Urothelium cell line (cell line): ENCODE measurements around the gene PARG.
"Not testable (repeated sequence)": the region's sequence is repeated elsewhere in the genome, so short reads cannot be mapped to it uniquely, and the experiment has no call there.

ENCODE experiments used
- DNase-seq: peaks from one replicate; pipeline ENCODE4 v3.0.0; 2011; ENCODE audit warnings: low spot score, mixed read lengths
- FAIRE-seq: peaks from 2 replicates; lab custom pipeline; 2011; peaks lifted over from hg19 to GRCh38; lab: Jason Lieb, UNC

The PARG gene

GRCh38 chr10:49908290-49909080 lies 33.3 kb downstream of the PARG start:
- not testable (repeated sequence) for DNase-seq, FAIRE-seq

DNA sequence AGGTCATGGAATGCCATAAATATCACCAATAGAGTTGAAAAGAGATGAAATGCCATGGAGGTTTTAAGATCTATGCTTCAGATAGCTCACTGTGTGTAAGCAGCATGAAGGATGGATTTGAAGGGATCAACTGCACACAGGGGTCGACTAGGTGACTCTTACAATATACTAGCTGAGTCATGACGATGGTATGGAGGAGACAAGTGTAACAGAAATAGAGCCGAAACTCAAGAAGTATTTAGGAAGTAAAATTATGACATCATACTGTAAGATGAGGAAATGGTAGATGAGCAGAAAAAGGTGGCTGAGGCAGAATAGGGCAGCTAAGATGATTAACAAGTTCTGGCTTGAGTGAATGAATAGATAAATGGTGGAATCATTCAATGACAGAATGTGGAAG lies 38.0 kb downstream of the PARG start:
- not testable (repeated sequence) for FAIRE-seq

GRCh38 chr10:49900406-49900805 lies 41.4 kb downstream of the PARG start:
- not testable (repeated sequence) for FAIRE-seq

More for the DNA sequence above, 38.0 kb downstream of the PARG start:
- DNase-seq = not testable (repeated sequence)

GRCh38 chr10:49899999-49900398 lies 41.8 kb downstream of the PARG start:
- not testable (repeated sequence) for DNase-seq, FAIRE-seq

More at GRCh38 chr10:49900406-49900805, 41.4 kb downstream of the PARG start:
- not testable (repeated sequence) for DNase-seq

GRCh38 chr10:49890025-49890424 lies 51.8 kb downstream of the PARG start:
- DNase-seq, FAIRE-seq: not testable (repeated sequence)

GRCh38 chr10:49884739-49885331 lies 57.0 kb downstream of the PARG start:
- not testable (repeated sequence) for FAIRE-seq, DNase-seq

- FAIRE-seq, DNase-seq: not testable (repeated sequence)
Measured at GRCh38 chr10:49883852-49884251, 58.0 kb downstream of the PARG start.

DNA sequence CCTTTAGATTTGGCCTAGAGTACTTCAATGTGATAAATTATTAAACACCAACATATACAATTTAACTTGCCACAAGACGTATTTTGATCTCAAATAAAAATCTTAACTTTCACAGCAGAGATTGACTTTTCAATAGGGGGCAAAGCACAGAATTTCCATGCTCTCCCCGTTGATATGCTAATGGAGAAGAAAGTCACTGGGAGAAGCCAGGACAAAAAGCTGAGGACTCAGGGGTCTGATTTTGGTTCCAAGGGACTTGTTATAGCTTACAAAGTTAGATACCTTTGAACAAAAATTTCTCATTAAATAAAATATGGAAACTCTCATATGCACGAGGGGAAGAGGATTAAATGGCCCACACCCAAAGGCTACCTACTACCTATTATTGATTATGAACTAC lies 59.5 kb downstream of the PARG start:
- DNase-seq, FAIRE-seq: not testable (repeated sequence)

DNA sequence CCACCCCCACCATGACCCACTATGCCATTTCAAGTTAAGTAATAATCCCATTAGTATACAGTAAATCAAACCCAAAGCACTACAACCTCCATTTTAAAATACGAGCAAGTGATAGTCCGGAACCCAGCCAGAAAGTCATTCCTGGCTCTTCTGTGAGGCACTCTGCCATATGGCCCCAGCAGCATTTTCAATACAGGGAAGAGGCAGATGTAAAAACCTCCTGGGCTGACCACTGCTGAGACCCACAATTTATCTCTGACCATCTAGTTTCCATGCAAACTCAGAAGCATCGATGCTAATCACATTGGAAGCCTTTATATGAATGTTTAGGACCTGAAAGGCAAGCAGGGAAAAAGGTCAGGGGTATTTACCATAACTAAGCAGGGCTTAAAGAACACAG lies 69.1 kb downstream of the PARG start:
- not testable (repeated sequence) for DNase-seq, FAIRE-seq

DNA sequence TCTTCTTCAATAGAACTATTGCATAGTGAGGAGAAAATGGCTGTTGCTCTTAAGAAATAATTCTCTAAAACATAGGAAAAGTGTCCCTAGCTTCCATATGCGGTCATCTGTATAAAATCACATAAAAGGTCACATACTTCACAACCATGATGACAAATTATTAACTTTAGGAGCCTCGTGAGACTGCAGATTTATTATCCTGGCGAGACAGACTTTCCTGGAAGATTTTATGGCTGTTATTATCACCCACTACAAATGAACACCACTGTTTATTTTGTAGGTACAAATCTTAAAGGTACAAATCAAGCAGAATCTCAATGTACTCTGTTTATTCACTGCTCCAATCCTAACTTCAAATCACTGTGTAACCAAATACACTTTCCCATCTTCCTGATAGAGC lies 70.4 kb downstream of the PARG start:
- not testable (repeated sequence) for FAIRE-seq, DNase-seq

- not testable (repeated sequence) for DNase-seq
Measured at GRCh38 chr10:49859933-49860332, 81.9 kb downstream of the PARG start.

GRCh38 chr10:49858697-49859382 lies 83.0 kb downstream of the PARG start:
- FAIRE-seq, DNase-seq: not testable (repeated sequence)

More at GRCh38 chr10:49859933-49860332, 81.9 kb downstream of the PARG start:
- FAIRE-seq = not testable (repeated sequence)

DNA sequence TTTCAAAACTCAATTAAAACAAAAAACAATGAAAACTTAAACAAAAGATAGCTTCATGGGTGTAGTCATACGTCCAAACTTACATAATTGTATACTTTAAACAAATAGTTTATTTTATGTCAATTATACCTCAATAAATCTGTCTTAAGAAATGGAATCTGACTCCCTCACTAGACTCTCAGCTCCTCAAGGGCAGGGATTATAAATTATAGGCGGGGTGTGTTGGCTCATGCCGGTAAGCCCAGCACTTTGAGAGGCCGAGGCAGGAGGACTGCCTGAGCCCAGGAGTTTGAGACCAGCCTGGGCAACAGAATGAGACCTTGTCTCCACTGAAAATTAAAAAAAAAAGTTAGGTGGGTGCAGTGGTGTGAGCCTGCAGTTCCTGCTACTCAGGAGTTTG lies 92.3 kb downstream of the PARG start:
- DNase-seq, FAIRE-seq: not testable (repeated sequence)

- FAIRE-seq = no peak
Measured at GRCh38 chr10:49844775-49845595, 96.8 kb downstream of the PARG start.

GRCh38 chr10:49842333-49842628 lies 99.5 kb downstream of the PARG start:
- not testable (repeated sequence) for FAIRE-seq

More at GRCh38 chr10:49844775-49845595, 96.8 kb downstream of the PARG start:
- no peak for DNase-seq

DNA sequence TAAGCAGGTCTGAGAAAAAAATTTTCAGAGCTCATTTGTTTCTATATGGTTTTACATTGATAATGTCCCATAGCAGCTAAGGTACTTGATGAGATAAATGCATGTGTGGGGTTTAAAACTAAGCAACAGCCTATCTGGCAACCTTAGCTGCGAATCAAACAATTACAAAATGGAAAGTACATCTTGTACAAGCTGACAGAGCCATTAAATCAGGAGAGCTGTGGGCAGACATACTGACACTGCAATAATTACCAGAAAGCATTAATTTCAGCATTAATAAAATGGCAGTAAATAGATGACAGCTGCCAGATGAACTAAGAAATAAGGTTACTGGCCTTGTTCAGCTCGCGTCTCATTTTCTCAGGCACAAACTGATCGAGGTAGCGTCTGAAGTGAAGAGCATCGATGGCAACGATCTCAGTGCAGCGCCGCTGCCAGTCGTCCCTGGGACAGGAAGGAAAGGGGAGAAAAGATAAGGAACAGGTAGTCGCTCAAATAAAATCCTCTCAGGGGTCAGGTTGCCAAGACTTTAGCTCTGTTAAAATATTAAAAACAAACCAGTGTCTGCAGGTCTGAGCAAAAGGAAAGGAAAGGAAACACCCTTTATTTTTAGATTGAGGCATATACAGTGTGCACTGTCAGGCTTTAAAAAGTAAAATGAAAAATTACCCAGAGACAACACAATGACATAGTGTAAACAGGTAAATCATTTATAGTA lies 100.1 kb downstream of the PARG start:
- FAIRE-seq (no peak), DNase-seq (no peak)

More at GRCh38 chr10:49842333-49842628, 99.5 kb downstream of the PARG start:
- DNase-seq = not testable (repeated sequence)

DNA sequence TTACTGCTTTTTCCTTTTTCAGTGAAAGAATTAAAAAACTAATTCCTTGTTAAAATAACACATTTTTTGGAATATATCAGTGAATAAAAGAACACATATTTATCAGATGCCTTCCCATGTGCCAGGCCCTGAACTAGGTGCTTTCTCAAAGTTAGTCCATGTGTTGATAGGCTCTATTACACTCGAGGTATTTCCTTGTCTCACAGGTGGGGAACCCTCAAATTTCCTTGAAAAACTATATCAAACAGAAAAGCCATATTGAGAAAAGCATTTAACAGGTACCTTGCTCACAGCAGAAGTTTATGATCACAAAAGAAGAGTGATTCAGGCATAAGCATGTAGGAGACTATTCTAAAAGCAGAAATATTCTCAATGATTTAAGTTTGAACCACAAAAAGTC lies 104.1 kb downstream of the PARG start:
- no peak for DNase-seq
- no peak for FAIRE-seq

GRCh38 chr10:49837051-49837478 lies 104.8 kb downstream of the PARG start:
- DNase-seq (no peak), FAIRE-seq (no peak)

DNA sequence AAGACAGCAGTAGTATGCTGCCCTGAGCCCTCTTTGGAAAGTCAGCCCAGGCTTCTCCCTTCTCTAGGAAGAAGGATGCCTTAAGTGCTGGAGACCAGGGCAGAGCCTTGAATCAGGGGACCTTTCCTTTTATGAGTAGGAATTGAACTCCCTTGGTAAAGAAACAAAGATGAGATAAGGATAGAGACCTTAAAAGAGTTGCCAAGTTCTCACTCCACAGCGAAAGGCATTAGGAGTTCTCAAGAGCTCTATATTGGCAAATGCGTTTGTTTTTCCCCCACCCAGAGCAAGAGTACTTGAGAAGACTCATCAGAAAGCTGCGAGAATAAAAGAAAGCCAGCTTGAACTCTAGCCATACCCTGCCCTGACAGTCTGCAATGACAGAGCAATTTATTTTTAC lies 106.9 kb downstream of the PARG start:
- FAIRE-seq (no peak), DNase-seq (no peak)

- FAIRE-seq = no peak
Measured at GRCh38 chr10:49834201-49834600, 107.6 kb downstream of the PARG start.

More at GRCh38 chr10:49834201-49834600, 107.6 kb downstream of the PARG start:
- no peak for DNase-seq
